HK-2 (cell line): ENCODE results near the gene SEC31A.
A peak's percentile ranks its signal among the peaks of the same experiment; 100 is the strongest.
"Not testable (repeated sequence)": the region's sequence is repeated elsewhere in the genome, so short reads cannot be mapped to it uniquely, and the experiment has no call there.

ENCODE experiments used
- DNase-seq: peaks from one replicate; pipeline ENCODE4 v3.0.0-alpha.2; 2018; ENCODE audit not compliant: unreplicated experiment

SEC31A gene

DNA sequence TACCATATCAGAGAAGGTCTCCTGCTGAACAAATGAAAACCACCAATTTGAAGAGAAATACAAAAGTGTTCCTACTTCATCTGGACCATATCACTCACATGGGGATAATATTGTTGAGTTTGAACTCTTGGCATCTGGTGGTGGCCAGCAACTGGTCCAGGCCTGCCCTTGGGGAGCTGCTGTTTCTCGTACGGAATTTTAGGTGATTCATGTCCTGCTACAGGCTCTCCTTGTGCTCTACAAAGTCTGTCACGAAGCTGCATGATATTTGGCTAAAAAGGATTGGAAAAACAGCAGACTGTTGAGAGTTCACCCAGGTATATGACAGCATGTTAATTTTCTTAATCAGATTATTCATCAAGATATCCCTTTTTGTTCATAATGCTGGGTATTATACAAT, 42.2 kb downstream of the SEC31A start:
- DNase-seq: no peak

GRCh38 chr4:82842593-82842992, 48.4 kb downstream of the SEC31A start:
- no peak for DNase-seq

DNA sequence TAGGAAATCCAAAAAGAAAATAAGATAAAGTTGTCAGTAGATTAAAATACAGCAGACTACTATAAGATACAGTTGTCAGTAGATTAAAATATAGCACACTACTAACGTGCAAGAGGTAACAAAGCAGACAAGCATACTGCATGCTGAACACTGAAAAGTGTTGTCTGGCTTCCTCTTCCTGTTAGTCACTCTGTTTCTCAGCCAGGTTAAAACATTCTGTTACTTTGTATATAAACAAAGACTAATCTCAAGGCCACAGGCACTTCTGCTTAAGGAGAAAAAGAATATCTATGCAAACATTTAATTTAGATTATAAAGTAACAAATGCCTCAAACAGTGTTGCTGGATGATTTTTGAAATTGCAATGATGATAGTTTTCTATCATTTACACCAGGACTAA, 51.3 kb downstream of the SEC31A start:
- DNase-seq: no peak

DNA sequence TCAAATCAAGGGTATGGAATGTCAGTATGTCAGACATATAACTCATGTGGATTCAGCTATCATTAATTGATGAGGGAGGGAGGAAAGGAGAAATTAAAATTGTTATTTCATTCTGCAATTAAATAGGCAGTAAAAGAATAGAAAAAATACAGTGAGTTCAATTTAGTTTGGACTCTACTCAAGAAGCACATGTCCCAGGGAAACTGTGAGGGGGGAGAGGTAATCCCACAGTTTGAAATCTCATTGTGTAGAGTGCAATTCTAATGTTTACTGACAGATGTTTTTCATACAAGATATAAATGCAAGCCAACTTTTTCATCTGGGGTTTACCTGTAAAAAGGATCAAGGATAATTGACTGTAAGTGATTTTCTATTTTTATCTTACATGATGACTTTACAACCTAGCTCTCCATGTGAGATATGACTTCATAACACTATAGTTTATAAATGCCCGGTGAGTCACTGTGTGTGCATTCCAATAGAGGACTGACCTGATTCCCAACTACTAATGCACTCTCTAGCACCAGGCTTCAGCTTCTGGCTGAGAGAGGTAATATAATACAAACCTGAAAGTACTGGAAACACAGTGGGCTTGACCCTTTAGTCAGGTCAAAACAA, 57.1 kb downstream of the SEC31A start:
- peak; percentile 18 for DNase-seq

GRCh38 chr4:82833060-82833459, 57.9 kb downstream of the SEC31A start:
- DNase-seq: not testable (repeated sequence)

- no peak for DNase-seq
Measured at GRCh38 chr4:82825425-82825824, 65.5 kb downstream of the SEC31A start.

DNA sequence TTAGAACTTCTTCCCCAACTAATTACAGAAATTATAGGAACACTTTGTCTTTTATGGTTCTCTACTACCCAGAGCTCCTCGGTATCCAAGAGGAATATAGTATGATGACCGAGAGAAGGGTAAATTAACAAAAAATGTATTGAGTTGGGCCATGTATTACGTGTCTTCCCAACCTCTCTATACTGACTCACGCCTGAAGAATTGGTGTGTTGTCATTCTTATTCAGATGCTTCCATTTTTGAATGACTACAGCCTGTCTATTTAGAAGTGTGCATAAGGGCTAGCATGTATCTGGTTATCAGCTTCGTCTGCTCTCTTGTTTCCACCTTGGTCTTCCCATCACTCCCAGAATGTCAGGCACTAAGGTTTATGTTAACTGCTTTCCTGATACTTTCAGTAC, 67.9 kb downstream of the SEC31A start:
- no peak for DNase-seq

- DNase-seq: no peak
Measured at GRCh38 chr4:82820689-82821088, 70.3 kb downstream of the SEC31A start.

DNA sequence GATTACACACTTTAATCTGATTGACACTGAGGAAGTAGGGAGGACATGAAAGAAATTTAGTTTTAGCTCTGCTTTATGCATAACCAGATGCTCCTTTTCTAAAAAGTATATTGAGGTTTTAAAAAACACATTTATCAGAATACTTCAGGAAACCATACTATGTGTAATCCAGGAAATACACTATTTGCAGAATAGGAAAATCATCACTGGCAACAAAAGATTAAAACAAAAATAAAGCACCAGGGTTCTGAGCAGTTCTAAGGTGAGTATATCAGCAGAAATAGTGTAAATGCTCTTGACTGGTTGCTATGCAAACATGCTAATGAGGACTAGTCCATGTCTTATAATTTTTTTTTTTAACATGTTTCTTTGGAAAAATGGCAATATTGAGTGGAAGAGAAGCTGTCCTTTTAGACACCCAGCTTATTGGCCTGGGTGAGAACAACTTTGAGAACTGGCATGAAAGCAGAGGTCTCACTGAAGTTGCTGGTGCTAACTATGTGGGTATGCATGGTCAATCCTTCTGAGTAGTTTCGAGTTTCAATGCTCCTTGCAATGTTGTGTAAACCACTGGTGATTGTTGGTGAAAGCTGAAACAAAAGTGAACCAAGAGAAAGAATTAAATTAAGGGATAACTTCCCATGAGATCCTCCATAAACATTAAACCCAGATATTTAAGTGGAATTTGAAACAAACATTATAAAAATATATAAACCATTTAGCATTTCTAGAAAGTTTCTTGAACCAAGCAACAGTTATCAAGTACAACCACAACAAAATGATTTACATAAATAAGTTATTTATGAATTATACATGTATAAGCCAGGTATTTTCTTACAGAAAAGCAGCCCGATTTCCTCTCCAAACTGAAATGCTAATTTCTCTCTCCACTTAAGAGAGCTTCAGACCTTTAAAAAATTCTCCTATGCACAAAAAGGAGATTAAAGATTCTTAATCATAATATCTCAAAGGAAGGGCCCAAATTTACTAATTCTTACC, 72.0 kb downstream of the SEC31A start:
- no peak for DNase-seq

GRCh38 chr4:82816874-82817273, 74.1 kb downstream of the SEC31A start:
- not testable (repeated sequence) for DNase-seq

GRCh38 chr4:82814034-82814433, 76.9 kb downstream of the SEC31A start:
- DNase-seq: no peak

GRCh38 chr4:82811838-82812341, 79.1 kb downstream of the SEC31A start:
- no peak for DNase-seq

- DNase-seq: no peak
Measured at GRCh38 chr4:82811392-82811791, 79.6 kb downstream of the SEC31A start.

- DNase-seq: no peak
Measured at GRCh38 chr4:82810176-82810575, 80.8 kb downstream of the SEC31A start.

DNA sequence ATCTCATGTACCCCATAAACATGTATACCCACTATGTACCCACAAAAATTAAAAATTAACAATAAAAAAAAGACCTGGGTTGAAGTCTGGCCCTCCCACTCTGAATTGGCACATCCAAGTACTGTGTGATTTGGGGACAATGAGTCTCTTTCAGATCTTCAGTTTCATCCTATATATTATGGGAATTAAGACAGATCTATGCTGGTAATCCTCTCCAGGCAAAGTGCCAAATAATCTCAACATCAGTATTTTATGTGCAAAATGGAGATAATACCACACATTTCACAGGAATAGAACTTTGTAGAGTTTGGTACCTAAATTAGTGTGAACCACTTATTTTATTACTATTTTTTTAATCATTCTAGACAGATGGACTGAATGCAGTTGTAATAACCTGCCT, 81.3 kb downstream of the SEC31A start:
- no peak for DNase-seq

DNA sequence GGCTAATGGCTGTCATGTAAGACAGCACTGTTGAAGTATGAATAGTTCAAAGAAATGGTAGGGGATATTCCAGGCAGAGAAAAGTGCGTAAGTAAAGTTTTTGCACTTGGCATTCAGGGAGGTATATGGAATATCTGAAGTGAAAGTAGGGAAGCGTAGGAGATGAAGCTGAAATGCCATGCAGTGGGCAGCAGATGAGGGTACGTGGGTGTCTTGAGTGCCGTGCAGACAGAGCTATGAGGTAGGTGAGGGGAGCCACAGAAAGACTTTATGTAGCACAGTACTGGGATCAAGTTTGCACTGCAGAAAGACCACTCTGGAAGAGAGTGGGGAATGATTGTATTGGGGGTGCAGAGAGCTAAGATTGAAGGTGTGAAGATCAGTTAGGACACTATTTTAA, 87.2 kb downstream of the SEC31A start:
- DNase-seq: no peak

DNA sequence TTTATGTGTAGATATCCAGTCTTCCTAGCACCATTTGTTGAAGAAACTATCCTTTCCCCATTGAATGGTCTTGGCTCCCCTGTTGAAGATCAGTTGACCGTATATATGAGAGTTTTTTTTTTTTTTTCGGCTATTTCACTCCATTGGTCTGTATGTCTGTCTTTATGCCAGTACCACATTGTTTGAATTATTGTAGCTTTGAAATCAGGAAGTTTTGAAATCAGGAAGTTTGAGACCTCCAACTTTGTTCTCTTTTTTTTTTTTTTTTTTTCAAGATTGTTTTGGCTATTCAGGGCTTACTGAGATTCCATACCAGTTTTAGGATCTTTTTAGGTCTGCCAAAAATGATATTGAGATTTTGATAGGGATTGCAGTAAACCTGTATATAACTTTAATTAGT, 88.0 kb downstream of the SEC31A start:
- DNase-seq: no peak

- no peak for DNase-seq
Measured at GRCh38 chr4:82801910-82802521, 88.9 kb downstream of the SEC31A start.

DNA sequence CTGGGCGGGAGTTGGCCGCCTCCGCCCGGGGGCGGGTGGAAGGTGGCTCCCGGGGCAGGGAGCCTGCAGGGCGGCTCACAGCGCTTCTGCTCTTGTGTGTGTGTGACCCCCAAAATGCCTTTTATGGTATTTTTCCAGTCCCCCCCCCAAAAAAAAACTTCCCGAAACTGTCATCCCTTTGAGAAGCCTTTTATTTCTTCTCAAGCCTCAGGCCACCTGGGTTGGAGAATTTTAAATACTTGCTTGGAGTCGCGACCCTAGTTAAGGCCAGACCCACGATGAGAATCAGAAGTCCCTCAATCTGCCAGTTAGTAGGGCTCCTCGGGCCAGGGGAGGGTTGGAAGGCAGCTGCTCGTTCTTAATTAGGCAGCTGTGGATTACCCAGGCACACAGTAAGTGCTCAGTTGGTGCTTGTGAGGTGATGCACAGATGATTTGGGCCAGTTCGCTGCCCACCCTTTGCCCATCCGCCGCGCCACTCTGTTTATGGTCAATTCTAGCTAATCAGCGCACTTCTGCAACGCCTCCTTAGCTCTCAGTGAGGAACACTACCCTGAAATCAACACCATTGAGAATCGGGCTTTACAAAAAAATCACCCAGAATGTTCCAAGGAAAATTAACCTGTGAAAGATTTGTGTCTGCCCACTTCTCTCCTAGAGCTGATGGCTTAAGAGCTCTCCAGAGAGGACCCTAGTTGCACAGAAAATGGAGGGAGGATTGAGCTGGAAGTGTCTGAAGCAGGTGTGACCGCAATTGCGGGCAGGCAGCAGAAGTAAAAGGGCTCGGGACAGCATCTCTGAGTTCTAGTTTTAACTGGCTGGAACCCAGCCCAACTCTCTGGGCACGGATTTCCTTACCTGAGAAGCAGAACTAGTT, 91.7 kb downstream of the SEC31A start:
- DNase-seq: no peak

DNA sequence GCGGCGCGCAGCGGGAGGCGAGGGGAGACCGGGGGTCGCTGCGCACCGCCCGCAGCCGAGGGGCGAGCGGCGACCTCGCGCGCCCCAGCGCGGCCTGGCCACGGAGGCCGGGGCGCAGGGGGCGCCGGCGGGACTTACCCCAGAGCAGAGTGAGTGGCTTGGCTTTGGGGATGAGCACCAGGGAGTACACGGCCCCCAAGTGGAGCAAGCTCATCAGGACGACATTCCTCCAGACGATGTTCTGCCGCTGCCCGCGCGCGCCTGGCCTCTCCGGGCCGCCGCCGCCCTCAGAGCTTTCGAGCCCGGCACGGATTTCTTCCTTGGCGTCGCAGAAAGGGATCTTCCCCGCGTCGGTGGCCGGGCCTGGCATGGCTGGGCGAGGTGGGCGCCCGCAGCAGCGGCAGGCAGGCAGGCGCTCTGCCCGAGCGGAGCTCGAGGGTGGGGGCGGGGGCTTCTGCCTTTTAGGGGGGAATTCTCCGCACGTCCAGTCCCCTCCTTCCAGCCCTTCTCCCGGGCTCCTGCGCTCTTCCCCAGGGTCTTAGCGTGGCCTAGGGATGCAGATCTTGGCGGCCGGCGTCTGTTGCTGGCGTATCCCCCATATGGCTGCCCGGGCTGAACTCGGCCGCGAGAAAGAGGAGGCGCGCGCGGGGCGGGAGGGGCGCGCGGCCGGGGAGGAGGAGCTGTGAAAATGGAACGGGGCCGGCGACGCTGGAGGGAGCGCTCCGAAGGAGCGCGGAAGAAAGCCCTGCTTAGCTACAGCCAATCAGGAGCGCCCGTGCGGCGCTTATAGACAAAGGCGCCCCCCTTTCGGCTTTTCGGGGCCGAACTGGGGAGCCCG, 92.6 kb downstream of the SEC31A start, which contains the start of gene SCD5:
Gene SCD5, minus strand, starts transcription at position 629 of the 838 bp plus-strand sequence. Its CDS starts 259 bp downstream, at position 370.
- DNase-seq: peak; percentile 78
